Mucosa of descending colon (tissue), 3 donors: ENCODE results near the gene PLXNA2. TPM values are rescaled to one million over a fixed set of nuclear protein-coding genes. Genes with fewer than 3 reads are reported as not detected.

ENCODE experiments used
- ATAC-seq: fragments of 200-7000 bp; cut with Tn5 transposase; one replicate; pipeline ENCODE4 v1.9.1; 2020; ENCODE audit warnings: mild to moderate bottlenecking, moderate library complexity
- DNase-seq, 3 donors: peaks; one replicate each; pipeline ENCODE4 v3.0.0-alpha.2; 2020
- H3K36me3 ChIP-seq: fragments of 200-600 bp; one replicate; pipeline ENCODE4 v1.8.0; 2021; ENCODE audit warnings: low read depth, mild to moderate bottlenecking
- H3K4me1 ChIP-seq: fragments of 200-600 bp; one replicate; pipeline ENCODE4 v1.8.0; 2021; ENCODE audit warnings: low read depth, mild to moderate bottlenecking
- H3K4me3 ChIP-seq: fragments of 200-600 bp; one replicate; pipeline ENCODE4 v1.8.0; 2021; ENCODE audit warnings: mild to moderate bottlenecking
- H3K9me3 ChIP-seq: fragments of 200-600 bp; one replicate; pipeline ENCODE4 v1.8.0; 2021; ENCODE audit warnings: mild to moderate bottlenecking
- CTCF ChIP-seq: fragments of 200-600 bp; IDR thresholded peaks from one replicate; pipeline ENCODE4 v1.8.0; 2022; ENCODE audit warnings: antibody characterized with exemption, mild to moderate bottlenecking
- intact Hi-C, 2 donors: fragments of 100-400 bp; cut with DNase I in 1 of 2; cut with micrococcal nuclease in 1 of 2; formaldehyde crosslinking; loops; one replicate each; pipeline versions ENCODE4 v1.11.0 to v1.11.1; 2022; cut with DNase I, micrococcal nuclease
- total RNA-seq, 3 donors: library from RNA; stranded (reverse); fragmentation: NEBNext Ultra II Directional in 2 of 3; extraction: Animal tissue kit (Norgen Biotek cat#: 25700) in 2 of 3; gene quantifications; one replicate each; pipeline versions ENCODE4 v1.2.1 to v1.2.4, GENCODE V29; 2021 to 2023
- donor health status: DM: no; HTN: no; CAD: no; lungs with moderate emphysema.
- donor health status: DM: no; HTN: no; CAD: no.
- donor health status: DM: no; HTN: yes; CAD: no.

The PLXNA2 gene
- total RNA-seq, 3 donors from 2014 or later, result 65.5 to 127 (median 70.6) TPM

GRCh38 chr1:208189183-208189582 lies 55.0 kb downstream of the PLXNA2 start:
- intact Hi-C loops, result loop anchor here in 1 of 2 donors (10.0 kb wide), 1 partner anchor 54 kb away; no protein-coding TSS in a partner anchor
- DNase-seq, result no peak
- no peak for TF ChIP-seq CTCF
- Histone ChIP-seq H3K4me1 (peaks cover 14% of the 10 kb centered on the region), H3K9me3 (no peaks in the 10 kb centered on the region), H3K36me3 (no peaks in the 10 kb centered on the region), H3K4me3 (no peak overlapping the region)
- ATAC-seq, result no peak

- Histone ChIP-seq H3K9me3 (no peaks in the 10 kb centered on the region), H3K4me1 (peaks cover 19% of the 10 kb centered on the region), H3K4me3 (no peak overlapping the region), H3K36me3 (no peaks in the 10 kb centered on the region)
- ATAC-seq, result no peak
- intact Hi-C loops, result loop anchor here in 1 of 2 donors (10.0 kb wide), 1 partner anchor 54 kb away; no protein-coding TSS in a partner anchor
- DNase-seq, result no peak
- no peak for TF ChIP-seq CTCF
Measured at GRCh38 chr1:208188607-208189006, 55.6 kb downstream of the PLXNA2 start.

- ATAC-seq, result no peak
- DNase-seq, result no peak
- H3K4me3 ChIP-seq, result no peak overlapping the region
- H3K9me3 ChIP-seq, result no peaks in the 10 kb centered on the region
- H3K4me1 ChIP-seq, result peaks cover 28% of the 10 kb centered on the region
- TF ChIP-seq CTCF, result no peak
- H3K36me3 ChIP-seq, result no peaks in the 10 kb centered on the region
- intact Hi-C loops, result loop anchor here in 1 of 2 donors (10.0 kb wide), 1 partner anchor 53 kb away; no protein-coding TSS in a partner anchor
Measured at GRCh38 chr1:208187499-208188041, 56.6 kb downstream of the PLXNA2 start.

- DNase-seq, result no peak
Measured at GRCh38 chr1:208185801-208186231, 58.4 kb downstream of the PLXNA2 start.

GRCh38 chr1:208184966-208185654 lies 59.1 kb downstream of the PLXNA2 start:
- Histone ChIP-seq H3K36me3 (no peaks in the 10 kb centered on the region), H3K4me1 (peaks cover 44% of the 10 kb centered on the region), H3K4me3 (no peak overlapping the region), H3K9me3 (no peaks in the 10 kb centered on the region)
- ATAC-seq (no peak), DNase-seq (no peak)
- no peak for TF ChIP-seq CTCF
- intact Hi-C loops, result loop anchor here in 1 of 2 donors (10.0 kb wide), 1 partner anchor 50 kb away; no protein-coding TSS in a partner anchor

More at GRCh38 chr1:208185801-208186231, 58.4 kb downstream of the PLXNA2 start:
- no peaks in the 10 kb centered on the region for H3K36me3 ChIP-seq
- peaks cover 43% of the 10 kb centered on the region for H3K4me1 ChIP-seq
- no peak for TF ChIP-seq CTCF
- H3K9me3 ChIP-seq, result no peaks in the 10 kb centered on the region
- no peak overlapping the region for H3K4me3 ChIP-seq
- no peak for ATAC-seq
- intact Hi-C loops, result loop anchor here in 1 of 2 donors (10.0 kb wide), 1 partner anchor 51 kb away; no protein-coding TSS in a partner anchor
